ELF-1 (cell line): ENCODE data around the gene DPF3.
"Not testable (repeated sequence)": the region's sequence is repeated elsewhere in the genome, so short reads cannot be mapped to it uniquely, and the experiment has no call there.

Source experiments
- DNase-seq: peaks from one replicate; pipeline ENCODE4 v3.0.0-alpha.2; 2016; ENCODE audit warnings: low read depth, low spot score

DPF3 gene

DNA sequence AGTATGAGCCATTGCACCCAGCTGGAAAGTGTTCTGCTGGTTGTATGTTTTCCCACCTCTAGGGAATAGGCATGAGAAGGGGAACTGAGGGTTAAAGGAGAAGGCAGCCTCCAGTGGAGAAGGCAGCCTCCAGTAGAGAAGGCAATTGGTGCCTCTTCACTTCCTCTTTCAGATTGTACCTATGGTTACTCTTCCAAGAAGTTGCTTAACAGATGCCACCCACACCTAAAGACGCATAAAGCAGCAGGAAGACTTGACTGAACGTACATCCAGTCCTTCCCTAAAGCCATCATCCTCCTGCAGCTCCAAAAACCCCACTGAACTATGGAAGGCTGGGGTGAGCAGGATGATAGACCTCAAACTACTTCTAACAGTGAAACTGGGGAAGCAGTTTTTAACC, 13.1 kb downstream of the DPF3 start:
- no peak for DNase-seq

DNA sequence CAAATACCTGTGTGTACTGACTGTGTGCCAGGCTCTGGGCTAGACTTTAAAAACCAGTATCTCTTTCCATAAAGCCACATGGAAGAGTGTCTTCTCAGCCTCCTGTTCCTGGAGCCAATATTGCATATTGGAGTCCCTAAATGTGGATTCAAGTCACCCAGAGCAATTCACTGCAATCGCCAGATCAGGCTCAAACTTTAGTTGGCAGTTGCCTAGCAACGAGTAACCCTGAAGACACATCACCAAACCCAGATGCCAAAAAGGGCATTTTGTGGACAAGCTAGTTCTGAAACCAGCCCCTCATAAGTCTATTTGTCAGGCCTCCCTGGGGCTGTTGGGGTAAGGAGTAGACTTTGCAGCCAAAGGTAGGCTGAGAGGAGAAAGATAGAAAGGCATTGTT, 13.7 kb downstream of the DPF3 start:
- DNase-seq, result no peak

DNA sequence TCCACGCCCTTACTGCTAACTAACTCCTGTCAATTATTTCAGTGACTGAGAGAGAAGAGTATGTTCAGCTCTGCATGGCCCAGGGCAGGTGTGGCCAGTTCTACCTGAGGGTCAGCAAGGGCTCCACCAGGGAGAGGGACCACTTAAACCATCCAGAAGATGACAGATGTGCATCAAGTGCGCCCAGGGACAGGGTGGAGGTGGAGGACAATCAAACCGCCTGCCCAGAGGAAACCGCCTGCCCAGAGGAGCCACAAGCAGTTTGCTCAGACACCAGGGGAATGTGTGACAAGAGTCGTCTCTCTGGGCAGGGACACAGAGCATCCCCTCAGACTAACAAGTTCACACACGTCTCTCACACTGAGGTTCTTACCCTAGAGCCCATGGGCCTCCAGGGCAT, 14.5 kb downstream of the DPF3 start:
- no peak for DNase-seq

DNA sequence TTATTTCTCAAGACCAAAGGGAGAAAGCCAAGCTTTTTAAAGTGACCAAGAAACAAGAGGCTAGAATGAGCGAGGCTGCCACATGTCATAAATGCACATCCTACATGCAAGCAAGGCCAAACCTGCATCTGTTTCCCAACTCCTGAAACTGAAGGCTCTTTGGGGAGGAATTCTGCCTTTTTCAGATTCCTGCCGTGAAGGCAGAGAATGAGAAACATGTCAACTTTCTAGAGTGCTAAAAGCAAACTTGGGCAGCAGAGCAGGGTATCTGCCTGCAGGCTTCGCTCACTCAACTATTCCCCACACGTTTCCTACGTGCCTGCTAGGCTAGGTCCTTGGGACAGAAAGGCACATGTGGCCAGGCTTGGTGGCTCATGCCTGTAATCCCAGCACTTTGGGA, 15.2 kb downstream of the DPF3 start:
- no peak for DNase-seq

DNA sequence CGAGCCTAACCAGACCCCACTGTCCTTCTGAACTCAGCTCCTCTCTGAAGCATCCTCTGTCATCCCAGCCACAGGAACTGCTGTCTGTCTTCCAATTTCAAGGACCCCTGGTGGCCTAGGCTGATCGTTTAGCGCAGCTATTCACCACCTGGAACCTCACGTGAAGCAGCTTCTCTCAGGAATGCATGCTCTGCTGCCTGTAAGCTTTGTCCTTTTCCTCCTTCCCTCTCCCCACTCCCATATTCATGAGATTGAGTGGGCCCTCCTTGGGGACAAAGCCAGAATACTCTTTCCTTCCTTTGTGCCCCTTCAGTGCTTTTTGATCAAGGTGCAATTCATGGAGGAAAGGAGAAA, 17.2 kb downstream of the DPF3 start:
- peak; percentile 56 for DNase-seq

DNA sequence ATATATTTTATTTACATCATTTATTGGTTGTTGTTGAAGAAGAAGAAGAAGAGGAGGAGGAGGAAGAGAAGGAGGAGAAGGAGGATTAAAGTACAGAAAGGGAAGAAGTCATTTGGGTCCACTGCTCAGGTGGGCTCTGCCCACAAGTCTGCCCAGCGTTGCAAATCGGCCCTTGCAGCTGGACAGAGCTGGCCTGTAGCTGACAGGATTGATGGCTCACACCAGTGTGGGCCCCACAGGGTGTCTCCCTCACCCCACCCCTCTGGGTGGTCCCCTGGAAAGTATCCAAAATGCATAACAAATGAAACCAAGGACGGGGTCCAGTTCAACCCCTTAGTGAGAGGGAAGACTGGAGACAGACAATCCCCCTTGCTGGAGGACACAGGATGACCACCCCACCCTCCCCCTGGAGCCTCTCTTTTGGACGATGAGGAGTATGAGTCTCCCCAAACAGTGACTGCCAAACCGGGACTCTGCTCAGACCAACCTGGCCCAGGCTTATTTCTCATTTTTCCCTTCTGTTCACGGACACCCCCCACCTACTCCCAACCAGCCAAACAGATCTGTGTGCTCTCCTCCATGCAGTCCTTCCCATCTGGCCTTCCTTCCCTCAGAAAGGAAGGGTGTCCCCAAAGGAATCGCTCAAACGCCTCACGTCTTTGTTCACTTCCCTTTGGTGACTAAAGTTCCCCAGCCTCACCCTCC, 17.7 kb downstream of the DPF3 start:
- DNase-seq, result no peak

DNA sequence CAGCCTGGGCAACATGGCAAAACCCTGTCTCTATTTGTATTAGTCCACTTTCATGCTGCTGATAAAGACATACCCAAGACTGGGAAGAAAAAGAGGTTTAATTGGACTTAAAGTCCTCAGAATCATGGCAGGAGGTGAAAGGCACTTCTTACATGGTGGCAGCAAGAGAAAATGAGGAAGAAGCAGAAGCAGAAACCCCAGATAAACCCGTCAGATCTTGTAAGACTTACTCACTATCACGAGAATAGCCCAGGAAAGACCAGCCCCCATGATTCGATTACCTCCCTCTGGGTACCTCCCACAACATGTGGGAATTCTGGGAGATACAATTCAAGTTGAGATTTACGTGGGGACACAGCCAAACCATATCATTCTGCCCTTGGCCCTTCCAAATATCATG, 23.0 kb downstream of the DPF3 start:
- DNase-seq, result not testable (repeated sequence)

DNA sequence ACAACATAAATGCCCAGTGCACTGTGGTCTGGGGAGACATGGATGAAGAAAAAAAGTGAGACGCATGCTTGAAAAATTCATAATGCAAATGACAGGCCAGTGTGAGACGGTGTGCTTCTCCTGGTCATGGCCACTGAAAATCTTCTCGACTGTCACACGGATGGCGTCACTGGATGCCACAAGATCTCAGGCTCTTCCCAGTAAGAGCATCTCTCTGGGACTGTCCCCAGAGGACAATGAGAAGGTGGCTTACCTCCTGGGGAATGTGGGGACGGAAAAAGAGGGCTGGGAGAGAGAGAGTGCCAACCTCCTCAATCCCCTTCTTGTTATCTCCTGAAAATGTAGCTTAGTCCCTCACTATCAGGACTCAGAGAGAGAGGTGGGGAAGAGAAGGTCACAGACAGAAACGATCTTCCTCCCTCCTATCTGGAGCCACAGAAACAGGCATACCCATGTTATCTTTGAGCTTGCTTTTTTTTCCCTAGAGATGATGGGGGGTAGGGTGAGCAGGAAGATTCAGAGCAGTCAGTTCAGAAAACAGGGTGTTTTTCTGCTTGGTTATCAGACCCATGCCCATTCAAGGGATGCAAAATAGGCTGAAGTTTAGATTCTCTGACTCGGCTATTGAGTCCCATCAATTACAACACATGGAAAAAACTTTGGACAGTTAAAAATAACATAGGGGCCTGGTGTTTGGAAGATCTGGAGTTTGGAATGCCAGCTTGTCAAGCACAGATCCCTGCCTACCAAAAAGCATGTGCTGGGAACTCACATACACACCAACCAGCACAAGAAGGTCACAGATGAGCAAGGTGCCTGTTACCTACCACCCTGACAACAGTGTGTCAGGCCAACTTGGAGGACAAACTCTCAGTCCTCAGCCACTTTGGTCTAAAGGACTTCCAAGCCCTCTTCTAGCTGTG, 24.2 kb downstream of the DPF3 start:
- no peak for DNase-seq

DNA sequence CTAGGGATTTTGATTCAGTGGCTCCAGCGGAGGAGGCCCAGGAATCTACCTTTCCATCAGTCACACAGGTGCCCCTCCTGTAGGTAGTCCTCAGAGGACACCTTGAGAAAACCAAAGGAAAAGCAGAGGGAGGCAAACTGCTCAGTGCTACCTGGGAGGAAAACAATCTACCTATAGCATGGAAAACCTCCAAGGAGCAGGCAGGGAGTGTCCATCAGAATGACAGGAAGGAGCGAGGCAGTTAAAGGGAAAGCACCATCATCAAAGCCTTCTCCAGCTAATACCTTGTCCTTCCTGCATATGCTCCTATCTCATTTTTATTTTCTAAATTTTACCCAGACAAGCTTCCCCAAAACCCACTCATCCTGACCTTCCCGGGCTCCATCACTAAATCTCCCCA, 25.4 kb downstream of the DPF3 start:
- no peak for DNase-seq

DNA sequence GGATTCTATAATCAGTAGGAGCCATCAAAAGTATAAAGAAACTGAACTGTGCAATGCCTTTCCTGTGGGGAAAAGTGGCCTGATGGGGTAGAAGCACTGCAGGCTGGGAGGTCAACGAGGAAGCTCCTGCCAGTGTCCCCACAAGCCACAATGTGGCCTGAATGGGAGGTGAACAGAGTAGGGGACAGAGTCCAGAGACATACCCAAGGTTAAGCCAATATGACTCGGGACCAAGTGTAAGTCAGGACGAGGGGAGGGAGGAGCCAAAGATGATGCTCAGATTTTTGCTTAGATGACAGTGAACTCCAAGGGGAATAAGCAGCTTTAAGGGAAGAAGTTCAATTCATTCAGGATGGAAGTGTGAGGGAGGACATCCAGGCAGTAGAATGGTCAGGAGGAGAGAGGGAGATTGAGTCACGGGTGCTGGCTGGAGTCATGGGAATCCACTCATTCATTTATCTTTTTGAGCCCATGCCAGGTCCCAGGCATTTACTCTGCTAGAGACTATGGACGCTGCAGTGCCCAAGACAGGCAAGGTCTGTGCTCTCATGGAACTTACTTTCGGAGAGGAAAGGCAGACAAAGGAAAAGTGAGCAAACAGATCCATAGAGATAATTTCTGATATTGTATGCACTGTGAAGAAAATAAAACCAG, 29.1 kb downstream of the DPF3 start:
- DNase-seq, result no peak

DNA sequence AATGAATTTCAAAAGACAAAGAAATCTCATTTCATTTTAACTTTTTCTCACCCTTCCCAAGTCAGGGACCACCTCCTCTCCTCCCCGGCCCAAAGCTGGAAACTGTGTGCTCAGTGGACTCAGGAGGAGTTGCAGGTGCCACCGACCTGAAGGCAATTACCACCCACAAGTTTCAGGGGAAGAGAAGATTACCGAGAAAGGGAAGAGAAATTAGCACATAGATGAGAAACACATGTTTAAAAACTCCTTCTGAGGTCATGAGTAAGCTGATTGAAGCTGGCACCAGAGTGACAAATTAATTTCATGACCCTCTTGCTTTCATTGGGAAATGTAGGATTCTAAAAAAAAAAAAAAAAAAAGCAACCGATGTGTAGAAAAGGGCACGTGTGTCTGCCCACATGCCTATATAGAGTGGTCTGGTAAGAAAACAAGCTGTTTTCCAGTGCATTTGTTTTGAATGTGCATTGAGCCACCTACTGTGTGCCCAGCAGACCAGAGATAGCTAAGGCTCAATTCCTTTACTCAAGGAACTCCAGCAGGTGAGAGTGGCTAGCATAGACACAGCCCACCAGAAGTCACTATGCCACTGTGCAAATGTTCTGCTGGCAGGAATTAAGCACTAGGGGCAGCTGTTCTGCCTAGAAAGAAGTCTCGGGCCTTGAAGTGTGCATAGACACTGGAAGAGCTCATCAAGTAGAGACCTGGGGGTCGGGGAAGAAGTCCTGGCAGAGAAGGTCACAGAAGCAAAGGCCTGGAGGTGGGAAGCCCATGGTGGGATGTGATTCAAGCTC, 30.5 kb downstream of the DPF3 start:
- no peak for DNase-seq

DNA sequence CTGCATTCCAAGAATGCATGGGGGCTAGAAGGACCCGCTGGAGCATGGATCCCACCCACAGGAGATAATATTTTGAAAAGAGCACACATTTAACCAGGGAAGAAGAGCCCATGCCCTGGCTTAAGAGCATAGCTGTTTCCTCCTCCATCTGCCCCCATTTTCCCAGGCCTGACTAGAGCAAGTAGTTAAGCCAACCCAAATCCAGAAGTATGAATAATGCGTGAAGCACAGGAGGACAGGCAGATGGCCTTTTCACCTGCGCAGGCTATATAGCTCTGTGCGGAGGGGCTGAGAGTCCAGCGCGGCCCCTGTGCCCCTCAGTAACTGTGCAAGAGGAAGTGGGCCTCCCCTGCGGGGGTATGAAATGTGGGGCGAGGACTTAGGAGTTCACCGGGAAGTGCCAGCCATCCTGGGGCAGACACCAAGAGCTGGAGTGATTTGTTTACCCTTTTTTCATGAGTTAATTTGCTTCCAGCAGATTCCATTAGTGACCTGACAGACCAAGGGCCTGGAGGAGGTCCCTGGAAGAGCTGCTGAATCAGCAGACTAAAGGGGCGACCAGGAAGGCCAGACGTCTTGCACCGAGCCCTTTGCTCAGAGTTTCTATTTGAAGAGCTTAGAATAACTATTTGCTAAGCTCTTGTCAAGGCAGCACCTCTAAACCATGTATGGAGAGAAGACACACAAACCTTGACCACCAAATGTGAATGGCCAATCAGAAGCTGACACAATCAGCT, 37.2 kb downstream of the DPF3 start:
- DNase-seq, result peak; percentile 47

DNA sequence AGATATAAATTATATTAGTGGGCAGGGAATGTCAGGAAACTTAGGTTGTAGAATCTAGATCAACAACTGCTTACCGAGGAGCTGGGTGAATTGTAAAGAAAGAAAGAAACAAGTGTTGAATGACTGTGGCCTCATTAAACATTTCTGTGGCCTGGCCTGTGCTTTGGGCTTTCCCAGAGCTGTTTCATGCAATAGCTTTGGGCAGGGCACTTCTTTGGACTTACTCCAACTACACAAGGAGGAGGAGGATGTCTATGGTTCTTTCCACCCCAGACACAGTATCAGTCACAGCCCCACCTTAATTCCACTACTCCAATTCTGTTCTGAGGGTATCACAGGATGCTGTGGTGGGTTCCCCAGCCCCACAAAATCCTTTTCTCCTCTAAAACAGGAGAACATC, 38.0 kb downstream of the DPF3 start:
- no peak for DNase-seq

DNA sequence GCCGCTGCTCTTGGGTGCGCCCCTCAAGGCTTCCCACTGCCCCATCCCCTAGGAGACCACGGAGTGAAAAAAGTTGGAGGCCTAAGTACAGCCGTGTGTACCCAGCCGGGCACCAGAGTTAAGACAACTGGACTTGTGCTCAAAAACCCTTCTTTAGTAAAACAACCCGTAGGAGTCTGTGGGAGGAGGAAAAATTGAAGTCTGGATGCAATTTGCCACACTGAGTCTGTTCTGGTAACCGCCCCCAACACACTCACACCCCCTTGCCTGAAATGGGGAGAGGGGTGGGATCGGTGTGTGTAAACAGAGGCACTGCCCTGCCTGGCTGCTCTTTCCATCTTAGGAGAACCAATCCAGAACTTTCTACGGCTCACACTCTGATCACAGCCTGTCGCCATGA, 41.7 kb downstream of the DPF3 start:
- no peak for DNase-seq

DNA sequence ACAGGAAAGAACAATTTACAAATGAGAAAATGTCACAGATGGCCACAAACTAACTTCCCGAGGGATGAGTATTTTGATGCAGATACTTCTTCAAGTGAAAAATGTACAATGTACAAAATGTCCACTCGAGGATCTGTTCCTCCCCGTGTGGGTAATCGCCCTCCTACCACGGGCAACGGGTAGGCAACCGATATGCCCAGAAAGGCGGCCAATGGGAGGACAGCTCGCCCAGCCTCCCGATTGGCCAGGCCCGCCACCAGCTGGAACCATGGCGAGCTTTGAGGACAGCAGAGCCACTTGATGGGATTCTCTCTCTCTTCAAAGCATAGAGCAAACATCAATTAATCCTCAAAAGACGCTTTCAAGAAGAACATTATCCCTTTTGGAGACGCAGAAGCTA, 42.3 kb downstream of the DPF3 start:
- DNase-seq, result no peak

DNA sequence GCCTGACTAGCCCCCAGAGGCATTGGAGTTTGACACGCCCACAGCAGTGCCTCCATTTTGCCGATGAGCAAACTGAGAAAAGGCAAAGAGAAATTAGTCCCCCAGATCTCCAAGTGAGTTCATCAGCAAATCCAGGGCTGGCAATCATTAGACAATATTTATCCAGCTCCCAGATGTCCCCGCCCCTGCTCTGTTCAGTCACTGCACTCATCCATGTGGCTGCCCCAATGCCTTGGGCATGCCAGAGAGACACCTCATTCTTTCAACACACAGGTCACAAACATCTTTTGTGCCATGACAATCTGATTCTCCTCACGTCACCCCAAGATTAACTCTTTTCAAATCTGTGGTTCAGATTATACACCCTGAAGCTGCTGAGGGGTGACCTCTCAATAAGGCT, 43.5 kb downstream of the DPF3 start:
- DNase-seq, result no peak

DNA sequence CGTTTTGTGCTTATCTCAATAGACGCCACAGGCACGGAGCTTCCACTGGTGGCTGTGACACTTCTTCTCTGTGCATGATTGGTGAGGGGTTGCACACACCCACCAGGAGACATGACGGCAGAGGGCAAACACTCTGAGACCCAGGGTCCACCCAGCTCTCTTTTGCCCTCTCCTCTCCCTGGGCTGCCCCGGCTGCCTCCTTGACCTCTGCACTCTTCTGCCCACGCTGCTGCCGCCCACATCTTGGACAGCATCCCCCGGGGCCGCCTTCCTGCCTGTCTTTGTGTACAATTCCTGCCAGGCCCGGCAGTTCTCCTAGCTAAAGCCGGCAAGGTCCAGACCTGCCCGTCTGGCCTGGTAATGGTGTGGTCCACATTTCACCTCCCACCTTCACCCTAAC, 44.7 kb downstream of the DPF3 start:
- no peak for DNase-seq

DNA sequence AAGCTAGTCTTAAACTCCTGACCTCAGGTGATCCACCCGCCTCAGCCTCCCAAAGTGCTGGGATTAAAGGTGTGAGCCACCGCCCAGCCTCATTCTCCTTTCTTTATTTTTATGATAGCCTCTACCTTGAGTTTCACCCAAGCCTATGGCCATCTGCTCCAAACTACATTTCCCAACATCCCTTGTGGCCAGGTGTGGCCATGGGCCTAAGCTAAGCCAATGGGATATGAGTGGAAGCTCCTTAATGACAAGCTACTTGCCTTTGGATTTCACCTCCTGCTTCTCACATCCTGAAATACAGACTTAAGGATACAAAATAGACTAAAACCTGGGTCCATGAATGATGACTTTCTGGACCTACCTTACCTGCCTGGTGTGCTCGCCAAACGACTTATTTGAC, 46.2 kb downstream of the DPF3 start:
- no peak for DNase-seq

DNA sequence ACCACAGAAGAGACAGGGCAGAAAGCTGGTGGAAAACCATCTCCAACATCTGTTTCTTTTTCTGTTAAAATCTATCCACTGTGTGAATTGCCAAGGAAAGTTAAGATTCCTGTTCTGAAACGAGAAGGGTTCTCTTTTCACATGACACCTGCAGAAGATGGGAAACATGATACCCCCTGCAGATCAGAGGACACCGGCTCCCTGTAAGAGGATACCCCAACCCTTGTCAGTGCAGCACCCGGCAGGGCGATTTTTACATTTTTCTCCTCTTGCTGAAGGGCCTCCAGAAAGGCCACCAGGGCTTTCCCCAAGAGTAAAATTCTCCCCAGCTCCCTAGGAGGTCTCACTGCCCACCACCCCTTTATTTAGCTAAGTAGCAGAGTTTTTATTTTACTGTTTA, 48.2 kb downstream of the DPF3 start:
- no peak for DNase-seq

DNA sequence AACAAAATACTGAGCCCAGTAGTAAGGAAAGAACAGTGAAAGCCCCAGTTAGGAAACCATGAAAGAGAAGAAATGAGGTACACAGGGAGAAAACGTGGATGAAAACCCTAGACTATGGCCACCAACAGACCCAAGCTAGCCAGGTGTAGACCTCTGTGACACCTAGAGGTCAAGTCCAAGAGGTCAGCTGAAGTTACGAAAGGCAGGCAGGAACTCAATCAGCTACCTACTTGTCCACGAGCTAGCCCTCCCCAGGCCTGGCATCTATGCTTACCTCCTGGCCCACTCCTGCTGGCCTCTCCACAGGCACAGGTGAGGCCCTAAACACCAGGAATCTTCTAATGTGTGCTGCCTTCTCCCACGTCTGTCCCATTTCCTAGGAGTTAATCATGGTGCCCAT, 48.7 kb downstream of the DPF3 start:
- no peak for DNase-seq

DNA sequence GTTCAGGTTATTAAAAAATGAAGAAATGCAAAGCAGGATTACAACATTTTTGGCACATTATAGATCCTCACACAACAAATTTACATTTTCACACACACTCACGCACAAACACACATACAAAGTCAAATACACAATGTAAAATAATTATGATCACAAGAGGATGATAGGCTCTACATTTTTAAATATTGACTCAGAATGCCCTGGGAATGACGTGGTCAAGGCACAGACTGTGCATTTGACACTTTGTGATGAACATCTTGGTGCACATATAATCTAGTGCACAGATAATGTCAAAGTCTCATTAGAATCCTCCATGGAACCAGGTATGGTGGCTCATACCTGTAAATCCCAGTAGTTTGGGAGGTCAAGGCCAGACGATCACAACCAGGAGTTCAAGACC, 49.4 kb downstream of the DPF3 start:
- DNase-seq, result no peak
